ENCODE data around the gene DPAGT1. TPM values are rescaled to one million over a fixed set of nuclear protein-coding genes. Genes with fewer than 3 reads are reported as not detected.

Gene DPAGT1
- total and polyA plus RNA-seq, 3 donors from 2014 or later = 24.6 to 35.5 (median 29.4) TPM

- peak; percentile 98 for DNase-seq
- H3K27ac ChIP-seq = peak within 1 kb of the TSS; percentile 77 to 83
- intact Hi-C loops (cut with DNase I; ENCODE audit: low total_unique reads) = loop anchor here (5.0 kb wide), 1 partner anchor 40 kb away; a partner anchor contains a TSS
- no peaks in the 10 kb centered on the region for H3K36me3 ChIP-seq (ENCODE audit: low read depth, missing control alignments)
- WGBS, 2 donors = 0 to 1% methylated on average over 8 to 68 of the region's 79 CpGs
- TF ChIP-seq CTCF (IDR thresholded peaks at IDR 0.05) (peak in 1 of 3 experiments; percentile 10), POLR2A (IDR thresholded peaks at IDR 0.05) (peak; percentile 41)
- H3K4me3 ChIP-seq = peak within 1 kb of the TSS; percentile 90 to 96
- peaks cover 12% of the 10 kb centered on the region for H3K4me1 ChIP-seq
- H3K27me3 ChIP-seq = no peaks in the 10 kb centered on the region
- no peaks in the 10 kb centered on the region for H3K9me3 ChIP-seq
These were observed 44.5 kb downstream of the DPAGT1 start, which contains the start of gene HYOU1 for GRCh38 chr11:119057000-119057769. Gene HYOU1, minus strand, starts transcription at chr11:119057205. Its CDS starts 1,045 bp downstream, at chr11:119056160.

- Histone ChIP-seq H3K4me1 (peaks cover 12% of the 10 kb centered on the region), H3K36me3 (ENCODE audit: low read depth, missing control alignments) (no peaks in the 10 kb centered on the region), H3K27ac (peak overlapping the region; percentile 63 to 83), H3K4me3 (peak overlapping the region; percentile 90 to 96), H3K27me3 (no peaks in the 10 kb centered on the region), H3K9me3 (no peaks in the 10 kb centered on the region)
- WGBS, 2 donors = 0 to 1% methylated on average over 8 to 29 of the region's 48 CpGs
- no peak for TF ChIP-seq POLR2A (IDR thresholded peaks at IDR 0.05)
- no peak for TF ChIP-seq CTCF (IDR thresholded peaks at IDR 0.05)
- DNase-seq = peak; percentile 29
- intact Hi-C loops (cut with DNase I; ENCODE audit: low total_unique reads) = loop anchor here (5.0 kb wide), 1 partner anchor 41 kb away; a partner anchor contains a TSS
These were observed 45.1 kb downstream of the DPAGT1 start for GRCh38 chr11:119056421-119056999.

GRCh38 chr11:119055901-119056300 lies 45.8 kb downstream of the DPAGT1 start:
- 37 to 39% methylated on average over 6 of the region's 6 CpGs for WGBS, 2 donors
- Histone ChIP-seq H3K4me1 (peaks cover 12% of the 10 kb centered on the region), H3K4me3 (peak overlapping the region; percentile 90 to 96), H3K9me3 (no peaks in the 10 kb centered on the region), H3K27ac (peak overlapping the region in 1 of 2 donors; percentile 63), H3K27me3 (no peaks in the 10 kb centered on the region), H3K36me3 (ENCODE audit: low read depth, missing control alignments) (no peaks in the 10 kb centered on the region)
- intact Hi-C loops (cut with DNase I; ENCODE audit: low total_unique reads) = loop anchor here (5.0 kb wide), 1 partner anchor 41 kb away; a partner anchor contains a TSS
- no peak for DNase-seq
- no peak for TF ChIP-seq CTCF (IDR thresholded peaks at IDR 0.05)
- no peak for TF ChIP-seq POLR2A (IDR thresholded peaks at IDR 0.05)

GRCh38 chr11:119054418-119054817 lies 47.2 kb downstream of the DPAGT1 start:
- Histone ChIP-seq H3K4me1 (peaks cover 12% of the 10 kb centered on the region), H3K36me3 (ENCODE audit: low read depth, missing control alignments) (no peaks in the 10 kb centered on the region)

More at GRCh38 chr11:119054418-119054817, 47.2 kb downstream of the DPAGT1 start:
- no peak overlapping the region for H3K4me3 ChIP-seq
- DNase-seq = no peak
- no peaks in the 10 kb centered on the region for H3K9me3 ChIP-seq
- WGBS, 2 donors = 98 to 99% methylated on average over 10 of the region's 10 CpGs
- no peak overlapping the region for H3K27ac ChIP-seq
- TF ChIP-seq POLR2A (IDR thresholded peaks at IDR 0.05) (no peak), CTCF (IDR thresholded peaks at IDR 0.05) (no peak)
- no peaks in the 10 kb centered on the region for H3K27me3 ChIP-seq
- intact Hi-C loops (cut with DNase I; ENCODE audit: low total_unique reads) = no loop called here
